Endothelial cell of umbilical vein (primary cell): ENCODE data around the gene YJU2. TPM values are rescaled to one million over a fixed set of nuclear protein-coding genes. Genes with fewer than 3 reads are reported as not detected.

Experiments
- BruUV-seq: library from RNA; stranded (reverse); fragments of 400-500 nt; replicated peaks from 2 replicates; lab custom pipeline; 2021; lab: Mats Ljungman, UMichigan
- CTCF ChIA-PET: fragments of 300-600, 350-600 bp; sonication (Branson Sonifier 250); formaldehyde crosslinking; loops from one replicate; lab custom pipeline; 2021; ENCODE audit warnings: antibody characterized with exemption, inconsistent platforms; lab: Charles Lee
- POLR2A ChIA-PET: fragments of 300-600, 350-600 bp; sonication (Branson Sonifier 250); formaldehyde crosslinking; loops from one replicate; lab custom pipeline; 2021; ENCODE audit warnings: antibody characterized with exemption, inconsistent platforms; lab: Charles Lee
- DNase-seq: peaks from one replicate; pipeline ENCODE4 v3.0.0-alpha.2; 2011; ENCODE audit warnings: low read depth, low spot score
- FAIRE-seq: peaks from 2 replicates; lab custom pipeline; 2011; peaks lifted over from hg19 to GRCh38; lab: Jason Lieb, UNC
- H2AFZ ChIP-seq: 2 replicates; pipeline ENCODE4 v1.6.0; 2012; ENCODE audit warnings: low read depth, low read length, control low read depth, inconsistent platforms
- H3K27ac ChIP-seq: 2 replicates; pipeline ENCODE4 v1.5.1; 2011; ENCODE audit warnings: low read depth, mild to moderate bottlenecking, control low read depth, low read length, moderate library complexity; ENCODE audit not compliant: insufficient read depth
- H3K27me3 ChIP-seq, 2 experiments: 2 replicates each; pipeline versions ENCODE4 v1.6.0 to v1.6.1; 2011; ENCODE audit warnings: low read length in 2 of 2, mixed read lengths in 1 of 2; ENCODE audit not compliant: control insufficient read depth in 2 of 2, insufficient read depth in 2 of 2
- H3K36me3 ChIP-seq, 2 experiments: 2 replicates in 1 of 2; 3 replicates in 1 of 2; pipeline ENCODE4 v1.5.1; 2011; ENCODE audit warnings: low read length in 2 of 2, mild to moderate bottlenecking in 1 of 2, moderate library complexity in 1 of 2; ENCODE audit not compliant: control insufficient read depth in 2 of 2, insufficient read depth in 2 of 2; ENCODE audit errors: extremely low read depth in 1 of 2
- H3K4me1 ChIP-seq: 3 replicates; pipeline ENCODE4 v1.5.1; 2011; ENCODE audit warnings: mild to moderate bottlenecking, low read length; ENCODE audit not compliant: control insufficient read depth, insufficient read depth; ENCODE audit errors: extremely low read depth
- H3K4me2 ChIP-seq: 2 replicates; pipeline ENCODE4 v1.6.1; 2011; ENCODE audit warnings: low read length, control low read depth, mixed read lengths; ENCODE audit not compliant: insufficient read depth
- H3K4me3 ChIP-seq, 3 experiments: fragments of 200-600 bp in 1 of 3; sonication (generic), shearing (Covaris generic) in 1 of 3; replicated peaks in 1 of 3; 2 replicates each; pipeline ENCODE4 v1.5.1; 2011 to 2016; ENCODE audit warnings: control low read depth in 3 of 3, low read length in 3 of 3, mild to moderate bottlenecking in 2 of 3, inconsistent platforms in 1 of 3, low read depth in 1 of 3, moderate library complexity in 1 of 3; ENCODE audit not compliant: insufficient read depth in 1 of 3
- H3K79me2 ChIP-seq: 2 replicates; pipeline ENCODE4 v1.6.0; 2012; ENCODE audit warnings: low read length, inconsistent platforms; ENCODE audit not compliant: control insufficient read depth, insufficient read depth
- H3K9ac ChIP-seq: replicated peaks from 2 replicates; pipeline ENCODE3; 2011; ENCODE audit warnings: low read length, control low read depth; ENCODE audit not compliant: insufficient read depth; ENCODE audit errors: extremely low read depth
- H3K9me1 ChIP-seq: replicated peaks from 3 replicates; pipeline ENCODE4 v1.6.0; 2011; ENCODE audit warnings: mild to moderate bottlenecking, low read length; ENCODE audit not compliant: control insufficient read depth, insufficient read depth; ENCODE audit errors: extremely low read depth
- H3K9me3 ChIP-seq: replicated peaks from 2 replicates; pipeline ENCODE4 v1.5.1; 2012; ENCODE audit warnings: low read length, inconsistent platforms; ENCODE audit not compliant: control insufficient read depth, insufficient read depth
- H4K20me1 ChIP-seq: replicated peaks from 2 replicates; pipeline ENCODE3; 2011; ENCODE audit warnings: mild to moderate bottlenecking, low read length; ENCODE audit not compliant: control insufficient read depth, insufficient read depth; ENCODE audit errors: extremely low read depth
- CTCF ChIP-seq, 2 donors: IDR thresholded peaks; 1 replicate in 1 of 2; 2 replicates in 1 of 2; pipeline ENCODE4 v1.5.1; 2011; ENCODE audit warnings: low read length in 2 of 2, mild to moderate bottlenecking in 2 of 2, moderate library complexity in 2 of 2, control low read depth in 1 of 2, inconsistent platforms in 1 of 2, low read depth in 1 of 2; ENCODE audit not compliant: insufficient read depth in 1 of 2; ENCODE audit errors: extremely low read depth in 1 of 2
- EZH2 ChIP-seq: IDR thresholded peaks from 2 replicates; pipeline ENCODE4 v1.6.1; 2012; ENCODE audit warnings: borderline replicate concordance, low read depth, mild to moderate bottlenecking, moderate library complexity, low read length, inconsistent platforms; ENCODE audit not compliant: severe bottlenecking
- FOS ChIP-seq: IDR thresholded peaks from 2 replicates; pipeline ENCODE4 v1.6.1; 2011; ENCODE audit warnings: mild to moderate bottlenecking, low read length, moderate library complexity, borderline replicate concordance; ENCODE audit not compliant: insufficient read depth
- GATA2 ChIP-seq: IDR thresholded peaks from 2 replicates; pipeline ENCODE4 v1.7.0; 2011; ENCODE audit warnings: low read depth, mild to moderate bottlenecking, moderate library complexity, mixed read lengths, low read length; ENCODE audit not compliant: insufficient read length, insufficient read depth
- JUN ChIP-seq: IDR thresholded peaks from 2 replicates; pipeline ENCODE4 v1.6.1; 2011; ENCODE audit warnings: borderline replicate concordance, low read depth; ENCODE audit not compliant: insufficient read length, insufficient read depth
- MAX ChIP-seq: IDR thresholded peaks from 2 replicates; pipeline ENCODE4 v1.6.1; 2011; ENCODE audit not compliant: insufficient read depth, insufficient read length
- MYC ChIP-seq: IDR thresholded peaks from one replicate; pipeline ENCODE4 v1.6.1; 2011; ENCODE audit warnings: mild to moderate bottlenecking, low read depth, low read length
- POLR2A ChIP-seq: IDR thresholded peaks from 2 replicates; pipeline ENCODE4 v1.6.1; 2012; ENCODE audit warnings: low read depth, mild to moderate bottlenecking, control low read depth, low read length
- POLR2AphosphoS5 ChIP-seq: IDR thresholded peaks from 2 replicates; pipeline ENCODE4 v1.6.1; 2012; ENCODE audit warnings: low read depth, mild to moderate bottlenecking, control low read depth, low read length, moderate library complexity; ENCODE audit not compliant: insufficient read depth
- dilution Hi-C: fragments of 300-500 bp; cut with MboI; formaldehyde crosslinking; loops from one replicate; pipeline ENCODE4 v1.15.0; 2019; ENCODE audit warnings: low sequenced_read_pairs; ENCODE audit not compliant: extremely low pct_ligation_motif_present
- intact Hi-C: fragments of 100-400 bp; cut with micrococcal nuclease; formaldehyde crosslinking; loops from one replicate; pipeline ENCODE4 v1.10.0; 2022
- polyA plus RNA-seq, 4 experiments: library from polyadenylated mRNA; depleted of rRNA in 3 of 4; stranded (reverse) in 3 of 4; unstranded in 1 of 4; fragments of >200 nt; gene quantifications; 2 replicates each; pipeline versions ENCODE4 v1.2.1 to v1.2.3, GENCODE V29; 2011 to 2012; ENCODE audit warnings: missing spikeins in 1 of 4
- total RNA-seq: library from RNA; stranded (reverse); gene quantifications from 2 replicates; pipeline ENCODE4 v1.2.3, GENCODE V29; 2021

Gene YJU2
- total and polyA plus RNA-seq, 2 donors (not counting 3 experiments of a cell fraction or from before 2014, with no cell fraction given) = 20.7 to 21.5 TPM

GRCh38 chr19:4225885-4226284 lies 21.0 kb upstream of the YJU2 start:
- DNase-seq (no peak), FAIRE-seq (no peak)
- H3K4me1 ChIP-seq = no peaks in the 10 kb centered on the region
- no peak overlapping the region for H3K27ac ChIP-seq
- H3K9ac ChIP-seq = no peak overlapping the region
- H3K9me3 ChIP-seq = no peaks in the 10 kb centered on the region
- POLR2A ChIA-PET = no interaction called here
- TF ChIP-seq FOS = no peak
- no peak for TF ChIP-seq GATA2
- no peak for TF ChIP-seq POLR2A
- TF ChIP-seq POLR2AphosphoS5 = no peak
- no peak for TF ChIP-seq CTCF (IDR thresholded peaks at IDR 0.05; ENCODE audit: extremely low read depth in 1 of 2, insufficient read depth in 1 of 2, low read depth in 1 of 2, low read length in 2 of 2)
- no peak for TF ChIP-seq MYC
- TF ChIP-seq MAX = no peak
- TF ChIP-seq JUN = no peak
- TF ChIP-seq EZH2 = no peak
- no peaks in the 10 kb centered on the region for H3K36me3 ChIP-seq
- no peak overlapping the region for H2AFZ ChIP-seq
- no TSS peak for BruUV-seq
- dilution Hi-C loops (no loop called here), intact Hi-C loops (no loop called here)
- H3K27me3 ChIP-seq = peaks cover 0 to 5% of the 10 kb centered on the region in 2 experiments
- H3K9me1 ChIP-seq = no peaks in the 10 kb centered on the region
- H3K4me2 ChIP-seq = no peak overlapping the region
- no peak overlapping the region for H3K4me3 ChIP-seq
- H3K79me2 ChIP-seq = no peaks in the 10 kb centered on the region
- CTCF ChIA-PET = no interaction called here
- H4K20me1 ChIP-seq = no peaks in the 10 kb centered on the region
